ENCODE data around the gene CD59.
"Not testable (repeated sequence)": the region's sequence is repeated elsewhere in the genome, so short reads cannot be mapped to it uniquely, and the experiment has no call there.

The CD59 gene

GRCh38 chr11:33692541-33692940 is 43.7 kb downstream of the CD59 start:
- DNase-seq (ENCODE audit: low spot score): no peak

DNA sequence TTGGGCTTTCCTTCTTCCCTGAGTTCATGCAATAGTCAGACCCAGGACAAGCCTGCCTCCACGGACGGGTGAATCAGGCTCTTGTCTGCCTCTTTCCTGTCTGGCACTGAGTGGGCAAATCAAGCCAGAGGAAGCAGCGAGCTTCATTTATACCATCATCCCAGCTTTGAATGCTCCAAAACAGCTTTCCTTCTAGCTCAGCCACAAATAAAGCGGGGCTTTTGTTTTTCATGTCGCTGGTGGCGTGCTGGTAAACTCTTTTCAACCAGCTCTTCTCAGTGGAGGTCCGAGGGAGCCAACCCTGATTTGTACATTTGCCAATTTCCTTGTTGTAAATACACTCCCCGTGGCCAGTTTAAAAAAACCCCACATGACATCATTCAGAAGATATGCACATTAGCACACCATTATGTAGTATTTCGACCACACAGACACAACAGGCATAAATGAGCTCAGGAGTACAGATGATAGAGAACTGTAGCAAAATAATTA is 44.2 kb downstream of the CD59 start:
- no peak for DNase-seq (ENCODE audit: low spot score)

DNA sequence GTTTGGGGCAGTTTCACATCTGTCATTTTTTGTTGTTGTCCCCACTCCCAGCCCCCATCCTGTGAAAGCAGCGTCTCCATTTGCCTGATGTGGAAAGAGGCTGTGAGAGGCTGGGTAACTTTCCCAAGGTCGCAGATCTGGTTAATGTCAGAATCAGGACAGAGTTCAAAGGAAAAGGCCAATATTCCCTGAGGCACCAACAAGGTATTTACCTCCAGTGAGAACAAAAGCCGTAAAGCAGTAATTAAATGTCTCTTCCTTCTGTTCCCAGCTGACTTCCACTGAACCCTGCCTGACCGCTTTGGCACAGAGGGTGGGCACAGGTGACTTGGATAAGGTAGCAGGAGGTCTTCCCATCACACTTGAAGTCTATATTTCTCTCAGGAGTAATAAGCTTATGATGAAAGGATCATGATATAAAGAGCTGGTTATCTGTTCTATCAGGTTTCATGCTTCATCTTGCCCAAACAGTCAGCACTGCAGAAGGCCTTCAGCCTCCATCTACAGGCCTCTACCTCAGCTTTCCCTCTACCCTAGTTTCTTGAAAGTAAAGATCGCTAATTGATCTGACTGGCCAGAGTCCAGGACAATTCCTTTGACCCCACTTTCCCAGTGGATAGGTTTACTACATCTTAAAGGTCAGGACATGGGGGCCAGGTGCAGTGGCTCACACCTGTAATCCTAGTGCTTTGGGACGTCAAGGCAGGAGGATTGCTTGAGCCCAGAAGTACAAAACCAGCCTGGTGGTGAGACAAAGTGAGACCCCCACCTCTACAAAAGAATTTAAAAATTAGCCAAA is 45.0 kb downstream of the CD59 start:
- DNase-seq (ENCODE audit: low spot score): no peak

DNA sequence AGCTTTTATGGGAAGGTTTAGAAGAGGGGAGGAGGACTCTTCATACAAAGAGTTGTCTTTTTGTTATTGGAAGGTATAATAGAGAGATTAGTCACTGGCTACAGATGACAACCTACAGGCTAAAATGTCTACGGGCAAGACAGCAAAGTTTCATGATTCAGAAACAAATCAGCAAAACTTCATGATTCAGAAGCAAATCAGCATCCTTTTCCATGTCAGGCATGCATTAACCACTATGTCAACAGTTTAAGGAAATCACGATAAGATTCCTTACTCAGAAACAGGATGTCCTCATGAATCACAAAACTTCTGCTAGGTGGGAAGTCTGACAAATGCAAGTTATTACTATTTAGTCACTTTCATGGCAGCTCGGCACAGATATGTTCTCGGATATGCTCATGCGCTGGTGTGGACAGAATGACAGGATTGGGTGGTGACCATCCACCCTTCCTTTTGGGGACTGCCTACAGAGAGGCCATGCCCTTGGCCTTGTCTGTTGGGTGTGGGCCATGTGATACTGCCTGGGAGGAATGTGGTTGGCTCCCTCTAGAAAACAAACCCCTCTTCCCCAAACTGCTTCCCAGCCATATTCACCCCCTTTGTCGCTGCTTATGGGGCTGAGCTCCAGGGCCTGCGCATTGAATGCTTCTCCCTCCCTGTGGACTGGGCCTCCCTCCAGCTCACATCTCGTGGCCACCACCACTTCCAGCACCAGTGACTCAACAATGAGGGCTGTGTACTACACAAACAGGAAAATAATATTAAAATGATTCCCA is 45.7 kb downstream of the CD59 start:
- DNase-seq (ENCODE audit: low spot score): no peak

- no peak for DNase-seq (ENCODE audit: low spot score)
Measured at GRCh38 chr11:33689501-33689900, 46.7 kb downstream of the CD59 start.

DNA sequence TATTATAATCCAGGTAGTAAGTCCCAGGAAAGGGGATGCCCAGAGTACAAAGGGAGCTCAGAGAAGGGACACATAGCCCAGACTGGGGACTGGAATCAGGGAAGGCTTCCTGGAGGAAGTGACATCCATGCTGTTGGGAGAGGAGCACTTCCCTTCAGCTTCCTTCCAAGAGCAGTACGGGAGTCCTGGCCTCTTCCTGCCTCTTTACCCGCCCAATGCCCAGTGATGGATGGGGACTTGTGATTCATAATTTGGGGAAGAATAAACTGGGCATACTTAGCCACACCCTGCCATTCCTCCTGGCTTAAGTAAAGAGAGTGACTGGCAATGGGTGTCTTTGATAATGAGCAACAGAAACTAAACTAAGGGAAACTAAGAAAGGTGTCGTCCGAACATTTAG is 47.1 kb downstream of the CD59 start:
- DNase-seq (ENCODE audit: low spot score): no peak

- DNase-seq (ENCODE audit: low spot score): no peak
Measured at GRCh38 chr11:33687733-33688479, 48.3 kb downstream of the CD59 start.

GRCh38 chr11:33685082-33685481 is 51.1 kb downstream of the CD59 start:
- DNase-seq (ENCODE audit: low spot score): no peak

DNA sequence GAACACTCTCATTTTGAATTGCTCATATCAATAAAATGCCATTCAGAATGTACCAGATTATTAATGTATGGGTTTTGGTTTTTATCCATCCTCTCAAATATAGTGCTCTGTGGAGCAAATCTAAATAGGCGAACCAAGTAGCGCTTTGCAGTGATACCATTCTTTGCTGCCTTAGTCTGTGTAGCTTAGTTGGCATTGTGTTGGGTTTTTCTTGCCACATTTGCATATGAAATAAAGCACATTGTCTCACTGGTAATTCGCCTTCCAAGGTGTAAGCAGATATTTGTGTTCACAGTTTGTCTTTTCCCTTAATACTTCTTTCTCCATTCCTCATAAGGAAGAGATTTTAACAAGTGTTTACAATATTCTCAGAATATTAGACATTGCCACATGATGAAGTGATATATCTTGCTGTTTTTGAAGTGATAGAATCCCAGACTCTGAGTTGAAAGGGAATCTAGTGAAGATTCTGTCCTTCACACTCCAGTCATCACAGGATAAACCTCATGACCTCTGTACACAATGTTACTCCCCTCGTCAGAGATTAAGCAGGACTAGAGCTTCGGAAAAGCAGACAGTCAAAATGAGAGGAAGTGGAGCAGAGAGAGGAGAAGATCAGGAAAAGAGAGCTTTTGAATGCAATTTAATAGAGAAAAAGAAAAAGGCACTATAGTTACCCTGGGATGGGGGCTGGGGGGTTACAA is 52.1 kb downstream of the CD59 start:
- DNase-seq (ENCODE audit: low spot score): no peak

GRCh38 chr11:33682446-33682845 is 53.8 kb downstream of the CD59 start:
- DNase-seq (ENCODE audit: low spot score): no peak

GRCh38 chr11:33682019-33682418 is 54.2 kb downstream of the CD59 start:
- no peak for DNase-seq (ENCODE audit: low spot score)

DNA sequence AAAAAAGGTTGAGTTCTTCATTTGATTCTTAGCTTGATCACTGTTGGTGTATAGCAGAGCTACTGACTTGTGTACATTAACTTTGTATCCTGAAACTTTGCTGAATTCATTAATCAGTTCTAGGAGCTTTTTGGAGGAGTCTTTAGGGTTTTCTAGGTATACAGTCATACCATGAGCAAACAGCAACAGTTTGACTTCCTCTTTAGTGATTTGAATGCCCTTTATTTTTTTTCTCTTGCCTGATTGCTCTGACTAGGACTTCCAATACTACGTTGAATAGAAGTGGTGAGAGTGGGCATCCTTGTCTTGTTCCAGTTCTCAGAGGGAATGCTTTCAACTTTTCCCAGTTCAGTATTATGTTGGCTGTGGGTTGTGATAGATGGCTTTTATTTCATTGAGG is 57.6 kb downstream of the CD59 start:
- DNase-seq (ENCODE audit: low spot score): not testable (repeated sequence)

DNA sequence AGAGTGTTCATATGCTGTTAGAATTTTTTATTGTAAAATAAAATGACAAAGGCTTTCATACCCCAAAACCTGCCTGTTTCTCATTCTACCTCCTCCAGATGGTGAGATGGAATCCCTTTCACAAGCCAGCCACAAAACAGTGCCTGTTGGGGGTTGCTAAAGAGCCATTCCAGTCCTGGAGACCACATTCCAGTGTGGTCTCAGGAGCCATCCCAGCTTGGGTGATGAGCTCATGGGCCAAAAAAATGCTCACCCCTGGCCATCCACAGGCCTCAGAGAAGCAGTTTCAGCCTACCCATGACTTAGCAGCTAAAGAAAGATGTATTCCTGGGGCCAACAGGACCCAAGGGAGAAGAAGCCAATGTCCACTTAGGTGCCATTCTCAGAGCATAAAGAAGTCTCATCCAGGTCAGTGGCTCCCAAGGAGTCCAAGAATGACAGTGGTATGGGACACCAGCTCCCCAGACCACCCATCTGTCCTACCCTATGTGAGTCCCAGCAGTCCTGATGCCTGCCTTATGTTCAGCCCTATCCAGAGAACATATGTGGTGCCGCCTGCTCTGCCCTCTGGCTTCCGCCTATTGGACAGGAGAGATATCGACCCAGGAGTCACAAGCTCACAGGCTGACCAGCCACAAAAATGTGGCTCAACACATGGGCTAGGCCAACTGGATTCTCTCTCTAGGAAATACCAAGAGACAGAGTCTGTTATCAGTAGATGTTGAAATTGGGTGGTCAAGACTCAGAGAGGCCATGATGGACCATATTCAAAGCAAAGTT is 62.0 kb downstream of the CD59 start:
- no peak for DNase-seq (ENCODE audit: low spot score)

DNA sequence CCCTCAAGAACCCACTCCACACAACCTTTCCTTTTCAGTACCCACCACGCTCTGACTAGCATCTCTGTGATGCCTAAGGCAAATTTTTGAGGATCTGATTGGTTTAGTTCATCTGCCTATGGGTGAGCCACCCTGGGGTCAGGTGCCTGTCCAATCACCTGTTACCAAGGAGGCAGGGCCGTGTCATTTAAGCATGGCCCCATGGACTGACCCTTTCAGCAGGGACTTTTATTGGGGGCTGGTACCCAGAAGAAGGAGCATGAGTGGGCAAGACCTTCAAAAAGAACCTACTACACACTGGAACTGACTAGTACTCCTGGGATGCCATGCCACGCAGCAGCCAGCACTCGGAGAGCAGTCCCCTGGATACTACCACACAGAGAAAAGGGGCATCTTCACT is 64.0 kb downstream of the CD59 start:
- DNase-seq (ENCODE audit: low spot score): no peak

GRCh38 chr11:33670250-33671011 is 65.8 kb downstream of the CD59 start:
- DNase-seq (ENCODE audit: low spot score): no peak

DNA sequence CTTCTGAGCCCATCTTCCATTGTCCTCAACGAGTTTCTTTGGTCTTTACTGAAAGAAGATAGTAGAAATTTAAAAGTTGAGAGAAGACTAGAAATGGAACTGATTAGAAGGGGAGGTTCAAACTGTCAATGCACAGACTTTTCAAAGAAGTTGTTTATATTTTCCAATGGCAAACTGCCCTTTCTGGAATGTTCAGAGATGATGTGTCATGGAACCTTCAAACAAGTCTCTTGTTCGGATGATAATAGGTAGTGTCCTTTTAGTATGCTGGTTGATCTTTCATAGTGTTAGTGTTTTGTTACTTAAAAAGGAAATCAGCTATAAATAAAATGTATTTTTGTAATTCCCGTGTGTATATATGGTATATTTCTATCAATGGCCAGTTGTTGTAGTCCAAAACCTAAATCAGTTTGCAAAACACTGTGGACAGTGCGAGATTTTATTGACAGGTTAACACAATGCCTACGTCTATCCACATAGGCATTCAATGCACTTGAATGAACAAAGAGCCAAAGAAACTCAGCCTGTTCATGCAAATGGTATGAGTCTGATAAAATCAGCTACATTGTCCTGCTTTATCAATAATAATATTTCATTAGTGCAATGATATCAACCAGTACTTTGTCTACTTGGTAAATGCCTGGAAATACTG is 66.5 kb downstream of the CD59 start:
- DNase-seq (ENCODE audit: low spot score): no peak

DNA sequence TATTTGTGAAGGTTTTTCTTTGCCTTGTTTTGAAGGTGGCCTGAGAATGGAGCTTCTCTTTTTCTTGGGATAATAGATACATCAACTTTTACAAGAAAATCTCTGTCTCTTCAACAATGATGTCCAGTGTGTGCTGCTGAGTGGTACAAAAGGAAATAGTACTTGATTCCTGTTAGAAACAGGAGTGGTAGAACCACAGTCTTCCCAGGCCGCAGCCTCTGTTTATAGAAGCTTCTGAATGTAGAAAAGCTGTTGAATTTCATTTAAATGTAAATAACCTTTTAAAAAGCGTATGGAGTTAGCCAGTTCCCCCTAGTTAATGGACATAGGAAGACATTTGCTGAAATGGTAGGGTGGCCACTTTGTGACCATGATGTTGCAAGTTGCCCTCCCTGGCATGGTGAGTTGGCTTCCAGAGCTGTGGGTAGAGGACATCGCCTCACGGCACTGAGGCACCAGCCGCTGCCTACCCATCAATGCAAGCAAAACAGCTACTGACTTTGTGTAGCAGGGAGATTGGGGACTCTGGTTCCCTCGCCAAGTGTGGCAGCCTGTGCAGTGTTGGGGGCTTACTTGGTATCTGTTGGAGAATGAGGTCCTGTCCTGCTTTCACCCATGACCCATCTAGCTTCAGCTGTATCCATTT is 67.1 kb downstream of the CD59 start:
- no peak for DNase-seq (ENCODE audit: low spot score)

GRCh38 chr11:33668468-33668825 is 67.8 kb downstream of the CD59 start:
- no peak for DNase-seq (ENCODE audit: low spot score)

DNA sequence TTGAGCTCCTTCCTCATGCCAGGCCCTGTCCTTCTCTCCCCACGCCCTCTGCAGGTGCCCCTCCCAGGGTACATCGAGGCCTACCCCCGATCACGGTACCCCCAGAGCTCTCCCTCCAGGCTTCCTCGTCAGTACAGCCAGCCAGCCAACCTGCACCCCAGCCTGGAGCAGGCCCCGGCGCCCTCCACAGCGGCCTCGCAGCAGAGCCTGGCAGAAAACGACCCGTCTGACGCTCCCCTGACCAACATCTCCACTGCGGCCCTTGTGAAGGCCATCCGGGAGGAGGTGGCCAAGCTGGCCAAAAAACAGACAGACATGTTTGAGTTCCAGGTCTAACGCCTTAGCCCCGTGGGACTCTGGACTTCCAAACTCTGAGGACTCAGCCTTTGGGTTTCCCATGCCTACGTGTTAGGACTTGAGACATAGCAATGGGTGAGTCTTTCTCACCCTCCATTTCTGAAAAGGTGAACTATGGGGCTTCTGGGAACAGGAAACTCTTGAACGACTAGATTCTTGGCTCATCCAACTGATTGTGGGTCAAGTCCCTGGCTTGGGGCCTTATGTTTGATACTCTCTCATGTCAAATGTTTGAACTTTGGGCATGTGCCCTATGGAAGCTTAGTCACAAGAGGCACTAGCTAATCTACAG is 68.3 kb downstream of the CD59 start:
- DNase-seq (ENCODE audit: low spot score): no peak
